Activated T-helper 1 cell treated with Interleukin-2 at 50 U/mL for 16 hours (primary cell): ENCODE results near the gene CPLANE2.
A peak's percentile ranks its signal among the peaks of the same experiment; 100 is the strongest.
"Not testable (repeated sequence)": the region's sequence is repeated elsewhere in the genome, so short reads cannot be mapped to it uniquely, and the experiment has no call there.

Experiments used
- DNase-seq: peaks from one replicate; pipeline ENCODE4 v3.0.0-alpha.2; 2020; ENCODE audit warnings: low read depth

Gene CPLANE2

DNA sequence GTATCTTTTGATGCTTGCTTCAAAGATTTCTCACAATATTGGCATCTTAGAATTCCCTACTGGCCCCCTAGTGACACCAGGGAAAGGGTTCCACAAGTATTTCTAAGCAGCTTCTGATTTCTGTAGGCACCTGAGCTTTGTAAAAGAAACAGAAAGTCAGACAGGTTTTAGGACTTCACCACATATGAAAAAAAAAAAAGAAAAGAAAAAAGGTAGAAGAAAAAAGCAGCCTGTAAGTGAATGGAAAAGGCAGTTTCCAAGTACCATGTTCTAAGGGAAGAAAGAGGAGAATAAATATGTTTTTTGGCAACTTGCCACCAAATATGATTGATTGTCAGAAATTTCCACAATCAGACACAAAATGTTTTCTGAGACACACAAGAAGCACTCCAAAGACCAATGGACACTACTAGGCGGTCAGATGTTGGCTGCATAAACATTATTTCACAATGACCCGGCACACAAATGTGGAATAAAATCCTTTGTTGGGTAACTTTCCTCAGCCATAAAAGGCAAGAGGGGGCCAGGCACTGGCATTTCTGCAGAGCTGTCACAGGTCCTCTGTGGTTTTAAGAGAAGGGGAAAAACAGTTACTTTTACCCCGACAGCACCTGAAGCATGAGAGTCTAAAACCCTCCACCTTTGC, 12.7 kb upstream of the CPLANE2 start:
- no peak for DNase-seq

DNA sequence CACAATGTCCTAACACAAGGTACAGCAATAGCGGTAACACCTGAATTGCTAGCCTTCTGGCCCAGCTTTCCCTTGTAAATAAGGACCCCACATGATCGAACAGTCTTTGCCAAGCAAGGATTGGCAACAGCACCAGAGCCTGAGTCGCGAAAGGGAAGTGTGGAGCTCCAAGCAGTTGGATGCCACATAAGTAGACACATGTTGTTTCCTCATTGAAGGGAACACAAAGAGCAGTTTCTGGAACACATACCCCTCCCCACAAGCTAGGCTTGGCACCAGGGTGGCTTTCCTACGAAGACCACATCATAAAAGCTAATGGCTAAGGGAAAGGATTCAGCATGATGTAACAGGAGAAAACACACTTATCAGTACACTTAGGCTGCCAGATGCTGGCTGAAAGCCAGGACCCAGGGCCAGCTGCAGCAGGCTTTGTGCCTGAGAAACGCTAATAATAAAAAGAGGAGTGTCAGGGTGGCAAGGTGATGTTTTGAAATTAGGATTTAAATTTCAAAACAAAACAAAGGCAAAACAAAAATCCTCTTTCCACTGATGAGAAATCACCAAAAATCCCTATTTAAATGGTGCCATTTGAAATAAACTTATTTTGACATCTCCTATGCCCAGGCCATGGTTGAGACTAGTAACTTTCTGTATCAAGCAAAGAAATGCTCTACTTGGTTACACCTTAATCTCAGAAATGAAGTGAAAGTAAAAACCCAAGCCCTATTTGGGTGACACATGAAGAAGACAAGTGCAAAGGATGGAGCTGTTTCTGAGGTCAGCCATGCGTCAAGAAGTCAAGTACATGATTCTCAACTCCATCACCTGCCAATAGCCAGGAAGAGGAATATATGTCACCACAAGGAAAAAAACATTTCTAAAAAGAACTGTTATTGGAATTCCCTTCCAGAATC, 11.9 kb upstream of the CPLANE2 start:
- DNase-seq, result no peak

DNA sequence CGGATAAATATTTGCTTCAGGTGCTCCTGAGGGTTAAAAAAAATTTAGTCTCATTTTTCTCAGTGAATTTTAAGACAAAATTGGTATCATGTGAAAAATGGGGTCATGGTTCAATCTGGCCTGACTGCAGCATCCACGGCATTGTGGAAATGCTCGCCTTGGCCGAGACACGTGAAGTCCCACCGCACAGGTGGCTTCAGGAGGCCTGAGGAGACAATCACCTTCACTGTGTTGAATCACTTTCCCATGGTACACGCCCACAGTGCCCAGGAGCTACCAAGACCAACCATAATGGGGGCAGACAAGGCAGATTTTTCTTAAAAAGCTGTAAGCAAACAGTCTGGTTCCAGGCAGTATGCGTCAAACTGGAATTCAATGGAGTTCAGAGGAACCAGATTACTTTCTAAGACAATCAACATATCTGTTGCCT, 11.0 kb upstream of the CPLANE2 start:
- no peak for DNase-seq

DNA sequence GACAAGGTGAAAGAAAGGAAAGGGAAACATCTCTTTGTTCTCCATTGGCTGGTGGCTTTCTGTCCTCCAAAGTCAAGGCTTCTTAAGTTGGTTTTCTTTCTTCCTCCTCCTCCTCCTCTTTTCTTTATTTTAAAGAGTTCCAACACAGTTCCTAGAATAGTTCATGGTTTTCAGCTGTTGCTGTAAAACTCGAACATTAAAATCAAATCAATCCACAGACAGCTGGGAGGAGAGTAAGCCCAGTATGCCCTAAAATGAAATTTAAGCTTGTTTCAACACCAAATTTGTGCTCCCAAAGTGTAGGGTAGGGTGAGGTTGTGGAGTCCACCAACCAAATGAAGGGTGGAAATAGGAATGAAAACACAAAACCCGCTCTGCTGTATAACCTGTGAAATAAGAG, 10.5 kb upstream of the CPLANE2 start:
- DNase-seq, result no peak

DNA sequence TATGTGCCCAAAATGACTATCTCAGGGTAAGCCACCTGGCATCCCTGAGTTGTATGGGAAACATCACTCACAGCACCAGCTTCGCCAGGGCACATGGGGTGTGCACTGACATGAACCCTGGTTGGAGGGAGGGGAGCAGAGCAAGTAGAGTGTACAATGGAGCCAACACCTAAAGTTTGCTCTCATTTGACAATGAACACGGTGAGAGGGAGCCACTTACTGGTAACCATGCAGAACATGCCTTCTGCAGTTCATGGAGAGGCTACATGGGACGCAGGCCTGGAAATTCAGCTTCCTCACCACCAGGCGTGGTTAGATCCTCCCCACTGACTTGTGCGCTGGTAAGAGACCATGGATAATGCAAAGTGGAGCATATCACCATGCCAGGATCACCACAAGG, 10.0 kb upstream of the CPLANE2 start:
- no peak for DNase-seq

DNA sequence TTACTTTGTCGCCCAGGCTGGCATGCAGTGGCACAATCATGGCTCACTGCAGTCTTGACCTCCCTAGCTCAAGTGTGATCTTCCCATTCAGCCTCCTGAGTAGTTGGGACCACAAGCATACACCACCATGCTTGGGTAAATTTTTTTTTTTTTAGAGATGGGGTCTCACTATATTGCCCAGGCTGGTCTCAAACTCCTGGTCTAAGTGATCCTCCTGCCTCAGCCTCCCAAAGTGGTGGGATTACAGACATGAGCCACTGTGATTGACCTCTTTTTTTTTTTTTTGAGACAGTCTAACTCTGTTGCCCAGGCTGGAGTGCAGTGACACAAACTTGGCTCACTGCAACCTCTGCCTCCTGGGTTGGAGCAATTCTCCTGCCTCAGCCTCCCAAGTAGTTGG, 9.3 kb upstream of the CPLANE2 start:
- not testable (repeated sequence) for DNase-seq

DNA sequence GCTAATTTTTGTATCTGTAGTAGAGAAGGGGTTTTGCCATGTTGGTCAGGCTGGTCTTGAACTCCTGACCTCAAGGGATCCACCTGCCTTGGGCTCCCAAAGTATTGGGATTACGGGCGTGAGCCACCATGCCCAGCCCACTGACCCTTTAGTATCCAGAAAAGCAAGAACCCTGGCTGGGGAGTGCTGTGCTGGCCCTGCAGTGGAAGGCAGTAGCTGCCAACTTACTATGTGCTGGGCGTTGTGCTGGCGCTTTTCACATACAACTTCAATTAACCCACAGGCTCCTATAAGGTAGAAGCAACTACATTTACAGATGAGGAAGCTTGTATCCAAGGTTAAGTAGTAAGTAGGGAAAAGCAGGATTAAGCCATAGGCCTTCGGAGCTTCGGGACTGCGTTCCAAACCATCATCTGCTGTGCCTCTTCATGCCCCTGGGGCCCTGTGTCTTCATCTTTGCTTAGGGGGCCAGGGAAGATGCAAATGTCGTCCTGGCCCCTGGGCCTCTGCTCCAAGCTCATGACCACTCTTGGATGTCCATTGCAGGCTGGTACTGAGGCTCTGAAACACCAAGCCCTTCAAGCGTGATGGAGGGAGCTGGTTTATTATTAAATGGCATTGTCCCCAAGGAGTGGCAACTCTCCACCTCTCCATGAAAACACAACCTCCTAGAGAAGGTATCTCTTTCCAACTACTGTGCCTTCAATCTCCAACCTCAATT, 8.7 kb upstream of the CPLANE2 start:
- DNase-seq, result no peak

DNA sequence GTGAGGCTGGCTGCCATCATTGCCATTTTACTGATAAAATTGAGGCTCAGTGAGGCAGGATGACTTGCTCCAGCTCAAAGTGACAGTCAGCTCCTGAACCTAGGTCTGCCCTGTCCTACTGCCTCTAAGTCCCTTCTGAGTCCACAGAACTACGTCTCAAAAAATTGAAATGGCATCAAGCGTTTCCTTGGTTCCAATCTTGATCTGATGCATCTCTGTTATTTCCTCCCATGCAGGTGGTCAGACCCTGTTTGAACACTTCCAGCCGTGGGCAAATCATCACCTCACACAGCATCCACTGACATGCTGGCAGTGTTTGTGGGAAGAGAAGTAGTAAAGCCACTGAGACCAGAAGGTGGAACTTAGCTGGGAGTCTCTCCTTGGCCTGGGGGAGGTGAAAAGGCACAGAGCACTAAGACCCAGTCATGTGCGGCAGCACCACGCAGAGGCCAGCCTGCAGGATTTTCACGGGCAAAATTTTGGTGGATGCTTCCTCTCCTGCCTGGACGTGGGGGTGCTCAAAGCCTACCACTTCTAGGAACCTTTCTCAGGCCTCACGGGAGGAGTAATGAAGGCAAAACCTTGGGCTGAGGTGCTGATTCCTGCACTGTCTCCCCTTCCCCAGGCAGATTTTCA, 7.8 kb upstream of the CPLANE2 start:
- no peak for DNase-seq

DNA sequence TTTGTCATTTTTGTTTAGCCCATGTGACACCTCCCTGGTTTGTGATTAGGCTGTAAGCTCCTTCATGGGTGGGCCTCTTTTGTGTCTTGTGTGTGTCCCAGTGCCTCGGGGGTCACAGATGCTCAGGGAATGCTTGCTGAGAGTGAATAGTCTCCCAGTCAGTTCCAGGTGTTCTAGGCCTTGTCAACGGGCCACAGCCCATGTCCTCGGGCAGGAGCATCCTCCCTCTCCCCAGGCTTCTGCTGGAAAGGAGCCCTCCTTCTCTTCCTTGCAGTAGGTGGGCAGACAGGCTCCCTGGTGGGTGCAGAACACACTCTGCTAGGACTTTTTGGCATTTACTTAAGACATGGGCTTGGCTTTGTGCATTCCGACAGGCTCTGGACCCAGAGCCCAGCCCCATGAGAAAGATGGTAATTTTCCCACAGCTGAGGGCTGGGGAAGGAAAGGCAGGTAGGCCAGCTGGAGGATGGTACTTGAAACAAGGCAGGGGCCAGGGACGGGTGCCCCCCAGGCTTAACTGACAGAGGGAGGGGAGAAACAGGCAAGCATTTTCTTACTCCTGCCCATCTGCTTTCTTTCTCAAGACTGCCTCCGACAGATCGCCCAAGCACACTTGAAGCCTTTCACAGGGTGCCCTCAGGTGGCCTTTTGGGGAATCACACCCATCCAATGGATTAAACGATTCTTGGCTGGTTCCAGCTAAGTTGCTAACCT, 7.1 kb upstream of the CPLANE2 start:
- peak; percentile 52 for DNase-seq

DNA sequence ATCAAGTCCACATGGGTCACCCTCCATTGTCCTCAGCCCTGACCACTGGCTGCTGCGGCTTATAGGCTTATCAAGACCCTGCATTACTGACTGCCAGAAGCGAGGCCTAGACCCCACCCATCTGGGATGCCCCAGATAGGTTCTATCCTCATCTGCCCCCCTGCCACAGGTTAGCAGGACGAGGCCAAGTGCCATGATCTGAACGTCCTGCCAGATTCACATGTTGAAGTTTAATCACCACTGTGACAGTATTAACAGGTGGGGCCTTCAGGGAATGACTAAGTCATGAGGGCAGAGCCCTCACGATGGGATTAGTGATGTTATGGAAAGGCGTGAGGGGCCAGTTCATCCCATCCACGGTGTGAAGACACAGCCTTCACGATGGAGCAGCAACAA, 6.2 kb upstream of the CPLANE2 start:
- DNase-seq, result no peak

DNA sequence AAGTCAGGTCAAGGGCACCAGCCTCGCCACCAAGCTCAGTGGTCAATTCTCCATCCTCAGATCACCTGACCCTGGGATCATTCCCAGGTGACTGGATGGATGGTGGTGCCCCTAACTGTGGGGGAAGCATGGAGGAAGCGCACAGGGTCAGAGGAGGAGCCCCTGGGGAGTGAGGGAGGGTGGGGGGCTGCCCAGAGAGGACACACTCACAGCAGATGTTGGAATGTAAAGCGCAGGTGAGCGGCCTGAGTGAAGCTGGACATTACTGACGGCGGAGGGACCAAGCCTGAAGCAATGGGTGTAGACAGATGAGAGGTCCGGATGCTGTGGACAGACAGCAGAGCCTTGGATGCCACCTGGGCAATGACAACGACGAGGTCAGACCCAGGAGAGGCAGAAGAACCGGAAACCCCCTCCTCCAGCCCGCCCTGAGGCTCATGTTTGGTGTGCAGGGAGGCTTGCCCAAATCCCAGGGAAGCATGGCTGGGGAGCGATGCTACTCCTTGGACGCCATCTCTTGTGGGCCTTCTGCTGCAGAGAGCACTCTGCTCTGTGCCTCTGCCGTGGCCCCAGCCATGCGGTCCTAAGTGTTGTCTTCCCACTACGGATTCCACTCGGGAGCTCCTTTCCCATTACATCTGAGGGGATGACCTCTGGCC, 5.7 kb upstream of the CPLANE2 start:
- DNase-seq, result no peak

DNA sequence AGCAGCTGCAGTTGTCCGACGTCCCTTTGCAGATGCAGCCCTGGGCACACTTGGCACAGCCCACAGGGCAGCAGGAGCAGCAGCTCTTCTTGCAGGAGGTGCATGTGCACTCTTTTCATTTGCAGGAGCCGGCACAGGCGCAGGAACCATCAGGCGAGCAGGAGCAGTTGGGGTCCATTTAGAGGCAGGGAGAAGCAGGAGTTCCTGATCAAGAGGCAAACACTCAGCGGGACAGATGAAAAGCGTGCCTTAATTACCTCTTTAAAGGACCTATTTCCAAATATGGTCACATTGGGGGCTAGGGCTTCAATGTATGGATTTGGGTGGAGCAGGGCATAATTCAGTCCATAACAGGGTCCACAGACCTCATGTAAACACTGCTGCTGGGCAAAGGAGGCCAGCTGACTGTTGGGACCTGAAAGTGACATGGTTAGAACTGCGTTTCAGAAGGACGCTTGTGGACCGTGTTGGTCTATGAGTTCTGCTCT, 4.3 kb upstream of the CPLANE2 start:
- no peak for DNase-seq

DNA sequence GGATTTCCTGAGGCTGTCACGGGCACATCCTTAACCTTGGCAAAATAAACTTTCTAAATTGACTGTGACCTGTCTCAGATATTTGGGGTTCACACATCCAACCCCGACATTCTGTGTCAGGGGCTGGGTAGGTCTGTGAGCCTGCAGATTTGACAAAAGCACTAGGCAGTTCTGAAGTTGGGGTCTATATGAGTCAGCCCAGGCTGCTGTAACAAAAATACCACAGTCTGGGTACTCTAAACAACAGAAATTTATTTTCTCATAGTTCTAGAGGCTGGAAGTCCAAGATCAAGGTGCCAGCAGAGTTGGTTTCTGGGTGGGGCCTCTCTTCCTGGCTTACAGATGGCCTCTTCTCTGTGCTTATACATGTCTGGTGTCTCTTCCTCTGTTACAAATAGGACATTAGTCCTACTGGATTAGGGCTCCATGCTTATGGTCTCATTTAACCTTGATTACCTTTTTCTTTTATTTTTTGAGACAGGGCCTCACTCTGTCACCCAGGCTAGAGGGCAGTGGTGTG, 3.0 kb upstream of the CPLANE2 start:
- no peak for DNase-seq

DNA sequence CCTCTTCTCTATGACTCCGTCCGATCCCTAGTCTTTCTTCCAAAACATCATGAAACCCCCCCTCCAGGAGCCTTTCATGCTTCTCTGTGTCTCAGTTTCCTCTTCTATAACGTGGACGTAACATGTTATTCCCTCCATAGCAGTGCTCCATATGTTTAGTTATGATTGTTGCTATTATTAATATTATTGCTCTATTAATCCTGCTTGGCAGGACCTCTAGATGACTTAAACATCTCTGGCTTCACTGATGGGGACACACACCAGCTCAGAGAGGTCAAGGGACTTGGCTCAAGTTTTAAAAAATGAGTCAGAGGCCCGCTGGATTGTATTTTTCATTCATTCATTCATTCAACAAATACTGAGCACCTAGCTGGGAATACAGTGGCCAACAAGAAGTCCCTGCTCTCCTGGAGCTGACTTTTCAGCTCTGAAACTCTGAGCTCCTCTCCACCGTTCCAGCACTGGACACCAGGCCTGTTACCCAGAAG, 404 bp upstream of the CPLANE2 start:
- DNase-seq, result no peak

DNA sequence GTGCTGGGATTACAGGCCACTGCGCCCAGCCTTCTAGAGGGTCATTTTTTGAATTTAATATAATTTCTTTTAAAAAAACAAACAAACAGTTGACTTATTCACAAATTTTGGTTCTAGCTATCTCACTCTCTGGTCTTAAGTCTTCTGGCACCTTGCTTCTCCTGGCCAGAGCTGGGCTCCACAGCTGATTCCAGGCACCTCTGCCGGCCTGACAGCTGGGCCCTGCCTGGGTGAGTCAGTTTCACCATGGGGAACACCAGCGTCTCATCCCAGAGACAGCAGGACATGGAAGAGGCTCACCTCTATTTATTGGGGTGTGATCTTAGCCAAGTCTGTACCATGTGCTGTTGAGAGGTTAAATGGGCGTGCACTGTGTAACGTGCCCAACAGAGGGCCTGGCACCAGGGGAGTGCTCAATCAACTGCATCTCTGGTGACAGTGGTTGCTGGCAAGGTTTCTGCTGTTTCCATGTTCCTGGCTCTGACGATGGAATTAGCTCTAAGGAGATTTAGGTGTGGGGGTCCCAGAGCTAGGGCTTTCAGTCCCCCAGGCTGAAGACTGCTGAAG, 956 bp downstream of the CPLANE2 start:
- peak; percentile 21 for DNase-seq

DNA sequence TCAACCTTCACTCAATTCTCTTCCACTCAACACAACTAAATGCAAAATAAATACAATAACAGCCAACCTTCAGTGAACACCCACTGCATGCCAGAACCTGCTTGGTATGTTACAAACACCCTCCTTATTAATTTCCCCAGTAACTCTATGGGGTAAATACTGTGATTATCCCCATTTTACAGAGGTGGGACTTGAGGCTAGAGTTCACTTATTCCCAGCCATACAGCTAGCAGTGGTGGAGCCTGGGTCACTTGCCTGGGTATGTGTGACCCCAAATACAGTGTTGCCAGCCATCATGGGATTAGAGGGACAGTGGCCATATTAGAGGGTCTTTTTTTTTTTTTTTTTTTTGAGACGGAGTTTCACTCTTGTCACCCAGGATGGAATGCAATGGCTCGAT, 1.6 kb downstream of the CPLANE2 start:
- no peak for DNase-seq

DNA sequence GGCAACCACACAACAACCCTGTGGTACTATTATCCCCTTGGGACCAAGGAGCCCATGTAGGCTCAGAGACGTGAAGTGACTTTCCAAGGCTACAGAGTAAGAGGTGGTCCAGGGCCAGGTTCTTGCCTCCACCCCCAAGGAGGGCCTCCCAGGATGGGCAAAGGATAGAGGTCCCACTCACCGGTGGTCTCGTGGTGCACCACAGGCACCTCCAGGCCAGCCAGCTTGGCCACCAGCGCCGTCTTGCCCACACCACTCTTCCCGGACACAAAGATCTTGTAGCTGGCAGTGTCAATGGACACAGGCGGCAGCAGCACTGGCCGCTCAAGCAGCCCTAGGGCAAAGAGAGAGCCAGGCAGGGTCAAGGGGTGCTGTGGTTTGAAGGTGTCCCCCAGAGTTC, 3.6 kb downstream of the CPLANE2 start:
- DNase-seq, result no peak

DNA sequence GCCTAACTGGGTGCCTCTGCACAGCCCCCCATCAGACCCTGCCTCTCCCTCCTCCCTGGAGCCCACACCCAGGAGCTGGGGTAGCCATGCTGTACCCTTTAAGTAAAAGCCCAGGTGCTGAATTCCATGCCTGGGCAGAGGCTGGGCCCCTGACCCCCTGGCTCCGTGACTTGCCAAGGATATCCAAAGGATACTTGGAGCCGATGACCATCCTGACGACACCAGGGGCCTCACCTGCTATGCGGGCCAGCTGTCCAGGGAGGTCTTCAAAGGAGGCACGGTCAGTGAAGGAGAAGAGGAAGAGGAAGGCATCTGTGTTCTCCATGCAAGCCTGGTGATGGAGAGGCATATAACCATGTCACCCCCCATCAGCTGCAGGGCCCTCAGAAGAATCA, 4.7 kb downstream of the CPLANE2 start:
- DNase-seq, result no peak

DNA sequence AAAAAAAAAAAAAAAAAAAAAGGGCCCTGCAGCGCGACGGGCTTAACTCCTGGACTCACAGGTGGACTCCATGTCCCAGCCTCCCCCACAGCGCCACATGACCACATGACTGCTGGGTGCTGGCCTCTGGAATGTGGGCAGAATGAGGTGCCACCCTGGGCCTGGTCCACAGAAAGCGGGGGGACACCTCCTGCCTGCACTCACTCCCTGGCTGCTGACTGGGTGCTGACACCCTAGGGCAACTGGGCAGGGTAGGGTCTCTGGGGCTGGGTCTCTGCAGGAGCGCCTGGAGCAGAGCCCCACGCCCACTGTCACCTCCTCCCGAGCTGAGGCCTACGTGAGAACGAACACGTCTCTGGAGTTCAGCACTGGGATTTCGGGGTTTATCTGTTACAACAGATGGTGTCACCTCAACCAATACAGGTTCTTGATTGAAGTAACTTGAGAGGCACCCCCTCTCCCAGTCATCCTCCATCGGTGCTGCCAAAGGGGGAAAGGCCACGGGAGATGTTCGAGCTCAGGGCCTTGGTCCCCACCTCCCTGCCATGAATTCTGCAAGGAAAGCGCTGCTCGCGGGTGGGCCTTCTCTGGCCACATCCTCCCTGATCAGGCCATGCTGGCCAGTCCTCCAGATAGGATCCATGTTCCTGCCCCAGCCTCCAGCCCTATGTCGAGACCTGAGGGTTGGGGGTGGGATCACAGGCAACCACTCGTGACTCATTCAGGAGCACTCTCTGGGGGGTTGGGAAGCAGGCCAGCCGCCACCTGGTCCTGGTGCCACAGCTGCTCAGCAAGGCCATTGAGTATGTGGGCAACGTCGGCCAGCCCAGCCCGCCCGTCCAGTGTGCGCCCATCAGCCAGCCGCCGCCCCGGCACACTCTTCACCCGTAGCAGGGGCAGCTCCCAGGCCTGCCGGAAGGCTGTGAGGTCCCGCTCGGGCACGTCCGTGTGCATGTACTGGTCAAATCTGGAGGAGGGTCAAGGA, 5.4 kb downstream of the CPLANE2 start:
- no peak for DNase-seq
